Nucleus accumbens (tissue), 56 donors: Measurements from ENCODE around the gene RETN.

Experiments
- DNase-seq, 56 donors: peaks; one replicate each; lab custom pipeline; 2025; lab: John Stamatoyannopoulos, UW

The RETN gene

DNA sequence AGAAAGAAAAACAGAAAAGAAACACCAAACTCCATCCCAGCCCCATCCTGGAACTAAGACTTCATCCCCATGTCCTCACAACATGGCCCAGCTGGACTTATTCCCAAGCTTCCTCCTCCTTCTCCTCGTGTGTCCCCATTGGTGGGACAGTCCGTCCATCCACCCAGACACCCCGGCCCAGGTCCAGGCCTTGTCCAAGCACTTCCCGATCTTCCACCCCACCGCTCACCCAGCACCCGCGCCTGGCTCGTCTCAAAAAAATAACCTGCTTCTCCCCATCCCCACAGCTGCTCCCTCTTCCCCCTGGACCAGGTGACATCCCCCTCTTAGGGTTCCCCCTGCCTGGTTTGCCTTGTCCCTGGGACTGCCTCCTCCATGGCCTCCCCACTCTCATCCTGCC is 34.5 kb downstream of the RETN start:
- DNase-seq, result no peak

DNA sequence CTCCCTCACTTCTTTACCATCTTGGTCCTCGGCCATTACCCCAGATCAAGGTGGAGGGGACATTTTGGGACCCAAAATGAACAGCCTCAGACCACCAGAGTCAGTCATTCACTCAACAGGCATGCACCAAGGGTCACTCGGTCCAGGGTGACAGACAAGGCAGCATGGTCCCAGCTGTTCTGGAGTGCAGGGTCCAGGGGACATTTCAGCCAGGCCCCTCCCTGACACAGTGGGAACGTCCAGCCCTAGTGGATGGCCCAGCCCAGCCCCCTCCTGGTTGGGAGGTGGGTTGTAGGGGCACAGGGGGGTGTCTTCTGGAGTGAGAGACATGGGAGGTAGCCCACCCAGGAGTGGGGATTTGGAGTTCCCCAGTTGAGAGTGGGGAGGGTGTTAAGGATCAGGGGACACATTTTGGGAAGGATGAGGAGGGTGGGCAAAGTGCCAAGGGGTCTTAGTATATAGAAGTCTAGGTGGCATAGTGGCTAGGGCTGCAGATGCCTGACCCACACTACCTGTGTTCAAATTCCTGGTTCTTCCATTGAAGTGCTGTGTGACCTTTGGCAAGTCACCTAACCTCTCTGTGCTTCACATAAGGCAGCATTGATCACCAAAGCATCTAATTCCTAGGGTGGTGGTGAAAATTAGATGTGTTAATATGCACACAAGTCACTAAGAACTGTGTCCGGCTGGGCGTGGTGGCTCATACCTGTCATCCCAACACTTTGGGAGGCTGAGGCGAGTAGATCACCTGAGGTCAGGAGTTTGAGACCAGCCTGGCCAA is 35.6 kb downstream of the RETN start:
- DNase-seq, result no peak

DNA sequence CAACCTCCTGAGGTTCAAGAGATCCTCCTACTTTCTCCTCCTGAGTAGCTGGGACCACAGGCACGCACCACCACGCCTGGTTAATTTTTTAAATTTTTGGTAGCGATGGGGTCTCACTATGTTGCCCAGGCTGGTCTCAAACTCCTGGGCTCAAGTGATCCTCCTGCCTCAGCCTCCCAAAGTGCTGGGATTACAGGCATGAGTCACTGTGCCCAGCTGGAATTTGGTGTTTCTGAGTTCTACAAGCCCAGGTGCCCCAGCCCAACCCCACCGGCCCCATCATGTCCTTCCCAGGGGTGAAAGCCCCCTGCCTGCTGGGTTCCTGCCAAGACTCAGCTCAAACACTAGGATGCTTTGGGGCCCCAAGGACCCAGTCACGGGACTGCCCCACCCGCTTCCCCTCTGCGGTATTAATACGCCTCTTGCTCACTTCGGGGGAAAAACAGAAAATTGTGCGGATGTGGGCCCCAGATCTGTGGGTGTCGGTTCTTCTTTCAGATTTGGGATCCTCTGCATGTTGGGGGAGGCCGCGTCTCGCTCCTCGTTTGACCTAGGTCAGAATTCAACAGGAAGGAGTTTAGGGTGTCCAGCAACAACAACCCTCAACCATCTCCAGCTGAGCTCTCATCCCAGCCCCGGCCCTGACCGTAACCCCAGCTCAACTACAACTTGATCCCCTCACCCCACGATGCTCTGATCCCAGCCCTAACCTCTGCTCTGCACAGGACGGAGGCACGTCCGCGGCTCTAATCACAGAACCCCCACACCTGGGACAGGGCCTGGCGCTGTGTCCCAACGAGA is 36.7 kb downstream of the RETN start:
- DNase-seq, result peak in 1 of 56 donors; percentile 3

DNA sequence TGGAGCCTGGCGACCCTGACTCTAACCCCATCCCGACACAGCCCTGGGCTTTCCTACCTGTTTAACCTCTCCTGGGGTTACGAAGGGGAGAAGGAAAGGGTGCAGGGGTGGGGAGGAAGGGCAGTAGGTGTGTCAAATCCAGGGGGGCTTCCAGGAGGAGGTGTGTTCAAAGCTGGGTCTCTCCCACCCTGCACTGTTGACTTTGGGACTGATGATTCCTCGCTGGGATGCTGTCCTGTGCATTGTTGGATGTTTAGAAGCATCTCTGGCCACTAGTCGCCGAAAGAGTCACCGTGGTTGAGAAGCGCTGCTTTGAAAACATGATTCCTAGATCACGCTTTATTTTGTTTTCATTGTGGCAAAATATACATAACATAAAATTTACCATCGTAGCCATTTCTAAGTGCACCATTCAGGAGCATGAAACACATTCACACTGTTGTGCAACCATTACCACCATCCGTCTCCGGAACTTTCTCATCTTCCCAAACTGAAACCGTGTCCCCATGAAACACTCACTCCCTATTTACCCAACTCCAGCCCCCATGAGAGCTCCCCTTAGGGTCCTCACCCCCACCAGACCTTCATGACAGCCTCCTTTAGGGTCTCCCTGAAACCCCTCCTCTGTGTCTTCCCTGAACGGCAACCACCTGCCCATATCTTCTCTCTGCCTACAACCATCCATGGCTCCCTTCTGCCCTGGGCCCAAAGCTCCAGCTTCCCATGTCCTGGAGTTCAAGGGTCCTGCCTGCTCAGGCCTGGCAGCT is 37.5 kb downstream of the RETN start:
- DNase-seq, result no peak

DNA sequence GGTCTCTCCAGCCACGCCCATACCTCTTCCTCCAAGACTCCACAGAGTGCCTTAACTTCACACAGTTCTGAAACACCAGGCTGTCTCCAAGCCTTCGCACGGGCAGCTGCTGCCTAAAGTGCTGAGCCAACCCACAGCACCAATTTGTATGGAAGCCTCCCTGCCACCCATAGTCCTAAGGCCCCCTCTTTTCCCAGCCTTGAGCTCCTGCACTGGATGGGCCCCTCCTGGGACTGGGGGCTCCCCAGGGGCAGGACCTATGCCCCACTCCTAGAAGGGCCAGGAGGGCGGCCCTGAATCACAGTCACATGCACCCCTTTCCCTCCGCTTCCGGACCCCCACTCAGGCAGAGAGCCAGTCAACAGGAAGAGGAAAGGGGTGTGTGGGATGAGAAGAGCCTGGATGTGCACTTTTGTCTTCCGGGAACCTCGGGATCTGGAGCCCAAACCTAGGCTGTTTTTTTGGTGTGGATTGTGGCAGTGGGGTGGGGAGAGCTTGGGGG is 38.2 kb downstream of the RETN start:
- DNase-seq, result no peak

DNA sequence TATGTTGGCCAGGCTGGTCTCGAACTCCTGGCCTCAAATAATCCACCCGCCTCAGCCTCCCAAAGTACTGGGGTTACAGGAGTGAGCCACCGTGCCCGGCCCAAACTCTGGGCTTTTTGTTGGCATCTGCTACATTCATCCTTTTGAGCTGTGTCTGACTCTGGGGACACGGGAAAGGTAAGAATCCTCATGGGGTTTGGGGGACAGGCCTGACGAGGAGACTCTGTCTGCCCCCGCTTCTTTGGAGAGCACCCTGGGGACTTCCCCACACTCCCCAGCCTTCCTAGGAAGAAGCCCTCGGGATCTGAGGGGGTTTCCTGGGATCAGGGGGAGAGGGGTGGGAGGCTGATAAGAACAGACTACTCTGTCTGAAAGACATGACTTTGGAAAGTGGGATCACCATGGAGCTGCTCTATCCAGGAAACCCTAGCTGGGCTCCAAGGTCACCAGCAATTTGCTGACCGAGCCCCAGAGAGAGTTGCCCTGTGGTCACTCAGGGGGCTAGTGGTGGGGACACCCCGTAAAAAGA is 41.1 kb downstream of the RETN start:
- DNase-seq, result no peak

DNA sequence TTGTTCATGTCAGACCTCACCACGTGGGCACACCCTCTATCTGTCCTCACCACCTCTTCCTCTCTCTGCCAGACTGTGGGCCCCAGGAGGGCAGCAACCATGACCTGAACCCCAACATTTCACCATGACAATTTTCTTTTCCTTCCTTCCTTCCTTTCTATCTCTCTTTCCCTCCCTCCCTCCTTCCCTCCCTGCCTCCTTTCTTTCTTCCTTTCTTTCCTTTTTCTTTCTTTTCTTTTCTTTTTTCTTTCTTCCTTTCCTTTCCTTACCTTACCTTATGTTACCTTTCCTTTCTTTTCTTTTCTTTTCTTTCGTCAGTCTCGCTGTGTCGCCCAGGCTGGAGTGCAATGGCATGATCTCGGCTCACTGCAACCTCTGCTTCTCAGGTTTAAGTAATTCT is 41.8 kb downstream of the RETN start:
- DNase-seq, result no peak

DNA sequence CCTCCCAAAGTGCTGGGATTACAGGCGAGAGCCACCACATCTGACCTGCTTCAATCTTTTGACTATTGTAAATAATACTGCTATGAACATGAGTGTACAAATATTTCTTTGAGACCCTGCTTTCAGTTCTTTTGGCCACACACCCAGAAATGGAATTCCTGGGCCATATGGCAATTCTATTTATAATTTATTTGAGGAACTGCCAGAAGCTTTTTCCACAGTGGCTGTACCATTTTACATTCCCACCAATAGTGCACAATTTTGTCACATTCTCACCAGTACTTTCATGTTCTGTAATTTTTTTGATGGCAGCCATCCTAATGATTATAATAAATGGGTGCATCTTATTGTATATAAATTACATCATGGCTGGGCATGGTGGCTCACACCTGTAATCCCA is 46.8 kb downstream of the RETN start:
- no peak for DNase-seq

DNA sequence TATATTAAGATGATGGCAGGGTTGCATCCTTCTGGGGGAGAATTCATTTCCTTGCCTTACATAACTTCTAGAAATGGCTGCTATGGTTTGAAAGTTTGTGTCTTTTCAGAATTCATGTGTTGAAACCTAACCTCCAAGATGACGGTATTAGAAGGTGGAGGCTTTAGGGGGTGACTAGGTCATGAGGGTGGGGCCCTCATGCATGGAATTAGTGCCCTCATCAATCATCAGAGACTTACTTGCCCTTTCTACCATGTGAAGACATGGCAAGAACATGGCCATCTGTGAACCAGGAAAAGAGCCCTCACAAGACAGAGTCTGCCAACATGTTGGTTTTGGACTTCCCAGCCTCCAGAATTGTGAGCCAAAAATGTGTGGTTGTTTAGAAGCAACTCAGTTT is 47.9 kb downstream of the RETN start:
- no peak for DNase-seq

DNA sequence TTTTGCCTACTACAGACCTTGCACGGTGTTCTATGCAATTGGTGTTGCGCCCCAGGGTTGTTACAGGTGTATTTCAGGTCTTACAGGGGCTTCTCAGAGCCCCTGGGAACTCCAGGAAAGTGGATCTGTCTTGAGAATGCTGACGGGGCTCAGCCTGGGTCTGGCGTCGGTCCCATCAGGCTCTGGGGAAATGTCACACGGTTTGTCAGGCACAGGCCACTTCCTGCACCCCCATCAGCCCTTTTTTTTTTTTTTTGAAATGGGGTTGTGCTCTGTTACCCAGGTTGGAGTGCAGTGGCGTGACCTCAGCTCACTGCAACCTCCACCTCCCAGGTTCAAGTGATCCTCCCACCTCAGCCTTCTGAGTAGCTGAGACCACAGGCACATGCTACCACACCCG is 49.8 kb downstream of the RETN start:
- DNase-seq, result no peak
